ENCODE results near the gene ARPIN. TPM values are rescaled to one million over a fixed set of nuclear protein-coding genes. Genes with fewer than 3 reads are reported as not detected.

The ARPIN gene
- total and polyA plus RNA-seq, 9 of the 15 experiments (the other 6 are each of a cell fraction or from before 2014, with no cell fraction given): not detected

DNA sequence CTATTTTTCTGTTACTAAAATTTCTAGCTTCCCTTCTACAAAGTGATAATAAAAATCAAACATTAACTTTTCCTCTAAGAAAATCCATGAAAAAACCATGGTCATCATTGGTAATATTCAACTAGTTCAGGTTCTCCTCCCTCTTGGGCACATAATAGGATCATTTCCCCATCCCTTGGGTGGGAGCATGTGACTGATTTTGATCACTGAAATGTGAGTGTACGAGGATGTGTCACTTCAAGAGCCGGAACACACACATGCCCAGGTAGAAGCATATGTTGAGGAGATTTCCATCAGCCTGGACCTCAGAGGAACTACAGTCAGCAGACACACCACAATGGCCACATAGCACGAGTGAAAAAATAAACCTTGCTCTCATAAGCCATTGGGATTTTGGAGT, 55.1 kb downstream of the ARPIN start (continued):
- TF ChIP-seq, protein P1, sequence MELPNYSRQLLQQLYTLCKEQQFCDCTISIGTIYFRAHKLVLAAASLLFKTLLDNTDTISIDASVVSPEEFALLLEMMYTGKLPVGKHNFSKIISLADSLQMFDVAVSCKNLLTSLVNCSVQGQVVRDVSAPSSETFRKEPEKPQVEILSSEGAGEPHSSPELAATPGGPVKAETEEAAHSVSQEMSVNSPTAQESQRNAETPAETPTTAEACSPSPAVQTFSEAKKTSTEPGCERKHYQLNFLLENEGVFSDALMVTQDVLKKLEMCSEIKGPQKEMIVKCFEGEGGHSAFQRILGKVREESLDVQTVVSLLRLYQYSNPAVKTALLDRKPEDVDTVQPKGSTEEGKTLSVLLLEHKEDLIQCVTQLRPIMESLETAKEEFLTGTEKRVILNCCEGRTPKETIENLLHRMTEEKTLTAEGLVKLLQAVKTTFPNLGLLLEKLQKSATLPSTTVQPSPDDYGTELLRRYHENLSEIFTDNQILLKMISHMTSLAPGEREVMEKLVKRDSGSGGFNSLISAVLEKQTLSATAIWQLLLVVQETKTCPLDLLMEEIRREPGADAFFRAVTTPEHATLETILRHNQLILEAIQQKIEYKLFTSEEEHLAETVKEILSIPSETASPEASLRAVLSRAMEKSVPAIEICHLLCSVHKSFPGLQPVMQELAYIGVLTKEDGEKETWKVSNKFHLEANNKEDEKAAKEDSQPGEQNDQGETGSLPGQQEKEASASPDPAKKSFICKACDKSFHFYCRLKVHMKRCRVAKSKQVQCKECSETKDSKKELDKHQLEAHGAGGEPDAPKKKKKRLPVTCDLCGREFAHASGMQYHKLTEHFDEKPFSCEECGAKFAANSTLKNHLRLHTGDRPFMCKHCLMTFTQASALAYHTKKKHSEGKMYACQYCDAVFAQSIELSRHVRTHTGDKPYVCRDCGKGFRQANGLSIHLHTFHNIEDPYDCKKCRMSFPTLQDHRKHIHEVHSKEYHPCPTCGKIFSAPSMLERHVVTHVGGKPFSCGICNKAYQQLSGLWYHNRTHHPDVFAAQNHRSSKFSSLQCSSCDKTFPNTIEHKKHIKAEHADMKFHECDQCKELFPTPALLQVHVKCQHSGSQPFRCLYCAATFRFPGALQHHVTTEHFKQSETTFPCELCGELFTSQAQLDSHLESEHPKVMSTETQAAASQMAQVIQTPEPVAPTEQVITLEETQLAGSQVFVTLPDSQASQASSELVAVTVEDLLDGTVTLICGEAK (IDR thresholded peaks at IDR 0.05): no peak
- TF ChIP-seq, protein P1 (CRISPR knock-in tag; IDR thresholded peaks at IDR 0.05): no peak
